Retinal pigment epithelial cell (primary cell): Measurements from ENCODE around the gene ADAMTS17.
A peak's percentile ranks its signal among the peaks of the same experiment; 100 is the strongest.
"Not testable (repeated sequence)": the region's sequence is repeated elsewhere in the genome, so short reads cannot be mapped to it uniquely, and the experiment has no call there.

Source experiments
- DNase-seq: peaks from one replicate; pipeline ENCODE4 v3.0.0-alpha.2; 2010; ENCODE audit warnings: low read depth
- H3K4me3 ChIP-seq: 2 replicates; pipeline ENCODE4 v1.5.1; 2011; ENCODE audit warnings: mild to moderate bottlenecking, low read length, control low read depth, moderate library complexity
- TF ChIP-seq, protein P1 (sequence below): conservative IDR thresholded peaks from 2 replicates; pipeline ENCODE4 v1.5.1; 2011; ENCODE audit warnings: low read depth, low read length, control low read depth, inconsistent platforms

ADAMTS17 gene

DNA sequence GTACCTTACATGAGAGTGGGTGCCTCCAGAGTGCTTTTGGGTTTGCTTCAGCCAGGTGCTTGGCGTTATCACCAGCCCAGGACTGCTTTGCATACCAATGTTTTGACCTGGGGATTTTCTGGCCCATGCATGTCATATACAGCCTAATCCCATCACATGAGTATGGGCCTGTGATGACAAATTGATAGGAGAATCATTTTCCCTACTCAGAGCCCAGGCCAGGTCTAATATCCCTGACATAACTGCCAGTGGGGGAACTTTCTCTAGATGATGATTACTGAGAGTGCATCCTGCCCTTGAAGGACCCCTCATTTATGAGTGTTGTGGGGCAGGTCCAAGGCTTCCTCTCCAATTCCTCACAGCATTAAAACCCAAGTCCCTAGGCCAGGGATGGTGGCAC lies 411.1 kb downstream of the ADAMTS17 start:
- TF ChIP-seq, protein P1, sequence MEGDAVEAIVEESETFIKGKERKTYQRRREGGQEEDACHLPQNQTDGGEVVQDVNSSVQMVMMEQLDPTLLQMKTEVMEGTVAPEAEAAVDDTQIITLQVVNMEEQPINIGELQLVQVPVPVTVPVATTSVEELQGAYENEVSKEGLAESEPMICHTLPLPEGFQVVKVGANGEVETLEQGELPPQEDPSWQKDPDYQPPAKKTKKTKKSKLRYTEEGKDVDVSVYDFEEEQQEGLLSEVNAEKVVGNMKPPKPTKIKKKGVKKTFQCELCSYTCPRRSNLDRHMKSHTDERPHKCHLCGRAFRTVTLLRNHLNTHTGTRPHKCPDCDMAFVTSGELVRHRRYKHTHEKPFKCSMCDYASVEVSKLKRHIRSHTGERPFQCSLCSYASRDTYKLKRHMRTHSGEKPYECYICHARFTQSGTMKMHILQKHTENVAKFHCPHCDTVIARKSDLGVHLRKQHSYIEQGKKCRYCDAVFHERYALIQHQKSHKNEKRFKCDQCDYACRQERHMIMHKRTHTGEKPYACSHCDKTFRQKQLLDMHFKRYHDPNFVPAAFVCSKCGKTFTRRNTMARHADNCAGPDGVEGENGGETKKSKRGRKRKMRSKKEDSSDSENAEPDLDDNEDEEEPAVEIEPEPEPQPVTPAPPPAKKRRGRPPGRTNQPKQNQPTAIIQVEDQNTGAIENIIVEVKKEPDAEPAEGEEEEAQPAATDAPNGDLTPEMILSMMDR: no peak
- no peak overlapping the region for H3K4me3 ChIP-seq
- no peak for DNase-seq

DNA sequence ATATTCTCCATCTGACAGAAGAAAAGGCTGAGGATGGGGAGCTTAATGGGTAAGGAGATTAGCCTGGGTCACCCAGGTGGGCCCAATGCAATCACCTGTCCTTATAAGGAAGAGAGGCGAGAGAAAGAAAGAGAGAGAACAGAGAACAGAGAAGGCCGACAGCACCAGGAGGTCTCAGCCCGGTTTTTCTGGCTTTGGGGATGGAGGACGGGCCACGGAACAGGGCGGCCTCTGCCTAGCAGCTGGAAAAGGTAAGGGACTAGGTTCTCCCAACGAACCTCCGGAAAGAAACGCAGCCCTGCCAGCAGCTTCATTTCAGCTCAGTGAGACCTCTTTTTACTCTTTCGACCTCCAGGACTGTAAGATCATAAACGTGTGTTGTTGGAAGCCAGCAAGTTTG lies 412.5 kb downstream of the ADAMTS17 start:
- TF ChIP-seq, protein P1: no peak
- DNase-seq: no peak
- H3K4me3 ChIP-seq: no peak overlapping the region

DNA sequence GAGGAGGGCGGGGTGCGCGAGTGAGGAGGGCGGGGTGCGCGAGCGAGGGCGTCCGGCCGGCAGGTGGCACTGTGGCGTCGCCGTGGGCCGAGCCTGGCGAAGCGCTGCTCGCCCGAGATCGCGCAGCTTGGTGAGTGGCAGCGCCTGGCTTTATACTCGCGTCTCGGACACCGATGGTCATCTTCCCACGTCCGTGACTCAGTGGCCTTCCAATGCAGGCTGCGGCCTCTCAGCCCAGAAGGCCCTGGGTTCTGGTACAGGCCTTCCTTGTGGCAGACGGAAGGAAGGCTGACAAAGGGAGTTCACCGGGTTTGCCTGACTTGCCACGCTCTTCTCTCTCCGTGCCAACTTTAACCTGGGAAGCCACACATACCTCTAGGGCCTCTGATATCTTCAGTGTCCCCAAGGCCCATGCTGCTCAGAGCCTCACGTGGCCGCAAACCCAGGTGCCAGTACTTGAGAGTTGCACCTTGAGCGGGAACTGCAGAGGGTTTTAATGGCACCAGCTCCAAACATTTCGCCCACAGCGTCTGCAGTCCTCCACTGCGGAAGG lies 413.3 kb downstream of the ADAMTS17 start:
- DNase-seq: no peak
- peak overlapping the region; percentile 50 for H3K4me3 ChIP-seq
- TF ChIP-seq, protein P1: peak; percentile 54

DNA sequence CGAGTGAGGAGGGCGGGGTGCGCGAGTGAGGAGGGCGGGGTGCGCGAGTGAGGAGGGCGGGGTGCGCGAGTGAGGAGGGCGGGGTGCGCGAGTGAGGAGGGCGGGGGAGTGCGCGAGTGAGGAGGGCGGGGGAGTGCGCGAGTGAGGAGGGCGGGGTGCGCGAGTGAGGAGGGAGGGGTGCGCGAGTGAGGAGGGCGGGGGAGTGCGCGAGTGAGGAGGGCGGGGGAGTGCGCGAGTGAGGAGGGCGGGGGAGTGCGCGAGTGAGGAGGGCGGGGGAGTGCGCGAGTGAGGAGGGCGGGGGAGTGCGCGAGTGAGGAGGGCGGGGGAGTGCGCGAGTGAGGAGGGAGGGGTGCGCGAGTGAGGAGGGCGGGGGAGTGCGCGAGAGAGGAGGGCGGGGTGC lies 415.2 kb downstream of the ADAMTS17 start:
- not testable (repeated sequence) for DNase-seq

DNA sequence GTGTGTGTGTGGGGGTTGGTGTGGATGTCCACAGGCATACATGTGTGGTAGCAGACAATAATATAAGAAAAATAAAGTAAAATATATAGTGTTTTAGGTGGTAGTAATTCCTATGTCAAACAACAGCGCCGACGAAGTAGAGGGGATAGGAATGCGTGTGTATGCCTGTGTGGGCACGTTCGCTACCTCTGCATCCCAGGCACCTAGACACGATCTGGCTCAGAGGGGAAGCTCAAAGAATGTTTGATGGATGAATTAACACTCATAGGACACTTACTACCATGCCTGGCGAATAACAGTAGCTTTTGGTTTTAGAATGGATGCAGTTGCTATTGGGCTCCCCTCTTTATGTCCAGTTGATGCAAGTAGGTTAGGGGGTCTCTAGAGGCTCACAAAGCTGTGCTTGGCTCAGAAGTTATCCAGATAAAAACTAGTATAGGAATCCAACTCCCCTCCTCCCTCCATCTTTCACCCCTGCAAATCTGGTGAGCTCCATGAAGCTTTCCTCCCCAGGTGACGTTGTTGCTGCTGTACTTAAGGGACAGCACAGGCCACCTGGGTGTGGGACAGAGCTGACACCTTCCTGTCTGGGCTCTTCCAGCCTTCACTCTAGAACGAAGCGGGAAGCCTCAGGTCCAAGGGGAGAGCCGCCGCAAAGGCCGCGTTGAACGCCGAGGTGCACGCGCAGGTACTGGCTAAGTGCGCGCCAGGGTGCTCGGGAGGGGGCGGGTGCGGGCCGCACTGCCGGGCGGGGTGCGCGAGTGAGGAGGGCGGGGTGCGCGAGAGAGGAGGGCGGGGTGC lies 415.9 kb downstream of the ADAMTS17 start:
- no peak for DNase-seq
- TF ChIP-seq, protein P1: no peak
- H3K4me3 ChIP-seq: peak overlapping the region; percentile 19

More for the DNA sequence above, 415.2 kb downstream of the ADAMTS17 start:
- not testable (repeated sequence) for H3K4me3 ChIP-seq

DNA sequence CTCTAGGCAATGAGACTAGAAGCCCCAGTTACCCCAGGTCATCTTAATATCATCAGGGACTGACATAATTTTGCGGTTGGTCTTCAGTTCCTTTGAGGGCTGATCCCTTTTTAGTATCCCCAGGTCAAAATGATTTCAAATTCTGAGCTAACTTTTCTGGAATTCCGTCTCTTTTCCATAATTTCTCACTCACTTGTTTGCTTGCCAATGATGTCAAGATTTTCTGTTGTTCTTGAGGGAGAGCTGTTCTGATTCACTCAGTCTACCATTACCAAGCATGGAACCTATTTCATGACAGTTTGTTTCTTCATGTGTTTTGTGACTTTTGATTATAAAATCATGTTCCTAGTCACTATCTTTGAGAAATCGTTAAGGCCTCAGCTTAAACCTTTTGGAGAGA lies 418.1 kb downstream of the ADAMTS17 start:
- TF ChIP-seq, protein P1: no peak
- no peak for DNase-seq
- H3K4me3 ChIP-seq: no peak overlapping the region
